ENCODE measurements around the gene HOXC9.

DNA sequence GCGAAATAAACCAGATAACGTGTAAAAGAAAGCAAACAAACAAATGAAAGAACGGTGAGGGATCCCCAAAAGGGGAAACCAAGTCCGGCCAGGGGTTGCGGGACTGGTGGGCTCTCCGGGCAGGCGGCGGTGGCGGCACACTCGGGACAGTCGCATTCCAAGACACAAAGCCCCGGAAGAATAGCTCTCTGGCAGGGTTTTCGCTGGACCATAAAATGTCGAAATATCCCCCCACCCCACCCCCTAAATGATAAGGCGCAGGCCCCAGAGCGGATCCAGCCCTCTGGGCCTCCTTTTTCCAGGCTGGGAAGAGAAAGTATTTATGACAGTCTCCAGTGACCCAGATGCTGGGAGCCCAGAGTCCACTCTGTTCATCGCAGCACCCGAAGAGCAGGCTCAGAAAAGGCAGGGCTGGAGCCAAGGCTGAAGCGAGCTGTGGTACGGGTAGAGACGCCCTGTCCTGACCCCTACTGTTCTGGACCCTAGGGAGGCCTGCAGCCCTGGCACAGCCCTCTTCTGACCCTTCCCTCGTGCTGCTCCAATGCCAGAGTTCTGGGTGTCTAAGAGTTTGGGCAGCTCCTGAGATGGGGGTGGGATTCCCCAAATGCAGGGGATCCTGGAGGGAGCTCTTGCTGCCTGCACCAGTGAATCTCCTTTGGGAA, 6.7 kb downstream of the HOXC9 start:
- TF ChIP-seq, protein P1, sequence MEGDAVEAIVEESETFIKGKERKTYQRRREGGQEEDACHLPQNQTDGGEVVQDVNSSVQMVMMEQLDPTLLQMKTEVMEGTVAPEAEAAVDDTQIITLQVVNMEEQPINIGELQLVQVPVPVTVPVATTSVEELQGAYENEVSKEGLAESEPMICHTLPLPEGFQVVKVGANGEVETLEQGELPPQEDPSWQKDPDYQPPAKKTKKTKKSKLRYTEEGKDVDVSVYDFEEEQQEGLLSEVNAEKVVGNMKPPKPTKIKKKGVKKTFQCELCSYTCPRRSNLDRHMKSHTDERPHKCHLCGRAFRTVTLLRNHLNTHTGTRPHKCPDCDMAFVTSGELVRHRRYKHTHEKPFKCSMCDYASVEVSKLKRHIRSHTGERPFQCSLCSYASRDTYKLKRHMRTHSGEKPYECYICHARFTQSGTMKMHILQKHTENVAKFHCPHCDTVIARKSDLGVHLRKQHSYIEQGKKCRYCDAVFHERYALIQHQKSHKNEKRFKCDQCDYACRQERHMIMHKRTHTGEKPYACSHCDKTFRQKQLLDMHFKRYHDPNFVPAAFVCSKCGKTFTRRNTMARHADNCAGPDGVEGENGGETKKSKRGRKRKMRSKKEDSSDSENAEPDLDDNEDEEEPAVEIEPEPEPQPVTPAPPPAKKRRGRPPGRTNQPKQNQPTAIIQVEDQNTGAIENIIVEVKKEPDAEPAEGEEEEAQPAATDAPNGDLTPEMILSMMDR (conservative IDR thresholded peaks at IDR 0.05; ENCODE audit: low read depth, low read length) = no peak
- TF ChIP-seq POLR2A (IDR thresholded peaks at IDR 0.05; ENCODE audit: low read depth, low read length) (no peak), CHD1 (IDR thresholded peaks at IDR 0.05; ENCODE audit: low read depth, low read length) (no peak), RCOR1 (IDR thresholded peaks at IDR 0.05; ENCODE audit: insufficient replicate concordance, low read length) (no peak), MAZ (IDR thresholded peaks at IDR 0.05; ENCODE audit: borderline replicate concordance, low read depth, low read length) (no peak), RAD21 (IDR thresholded peaks at IDR 0.05; ENCODE audit: low read length) (no peak), SMC3 (IDR thresholded peaks at IDR 0.05; ENCODE audit: low read depth, low read length) (no peak), FOS (IDR thresholded peaks at IDR 0.05; ENCODE audit: low read depth, low read length) (no peak), BHLHE40 (IDR thresholded peaks at IDR 0.05; ENCODE audit: low read depth, low read length) (no peak), MXI1 (IDR thresholded peaks at IDR 0.05; ENCODE audit: borderline replicate concordance, low read depth, low read length) (no peak), RFX5 (IDR thresholded peaks at IDR 0.05; ENCODE audit: low read depth, low read length) (no peak), CEBPB (IDR thresholded peaks at IDR 0.05; ENCODE audit: low read depth, low read length) (no peak)
- TF ChIP-seq, protein P2, sequence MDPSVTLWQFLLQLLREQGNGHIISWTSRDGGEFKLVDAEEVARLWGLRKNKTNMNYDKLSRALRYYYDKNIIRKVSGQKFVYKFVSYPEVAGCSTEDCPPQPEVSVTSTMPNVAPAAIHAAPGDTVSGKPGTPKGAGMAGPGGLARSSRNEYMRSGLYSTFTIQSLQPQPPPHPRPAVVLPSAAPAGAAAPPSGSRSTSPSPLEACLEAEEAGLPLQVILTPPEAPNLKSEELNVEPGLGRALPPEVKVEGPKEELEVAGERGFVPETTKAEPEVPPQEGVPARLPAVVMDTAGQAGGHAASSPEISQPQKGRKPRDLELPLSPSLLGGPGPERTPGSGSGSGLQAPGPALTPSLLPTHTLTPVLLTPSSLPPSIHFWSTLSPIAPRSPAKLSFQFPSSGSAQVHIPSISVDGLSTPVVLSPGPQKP (IDR thresholded peaks at IDR 0.05; ENCODE audit: borderline replicate concordance, low read depth, low read length) = no peak
